NCI-H1694 treated with DMSO at 0.1 percent for 48 hours (cell line): ENCODE results near the gene YTHDF1.
"Not testable (repeated sequence)": the region's sequence is repeated elsewhere in the genome, so short reads cannot be mapped to it uniquely, and the experiment has no call there.

Source experiments
- DNase-seq: peaks from one replicate; lab custom pipeline; 2025; lab: John Stamatoyannopoulos, UW

Gene YTHDF1

DNA sequence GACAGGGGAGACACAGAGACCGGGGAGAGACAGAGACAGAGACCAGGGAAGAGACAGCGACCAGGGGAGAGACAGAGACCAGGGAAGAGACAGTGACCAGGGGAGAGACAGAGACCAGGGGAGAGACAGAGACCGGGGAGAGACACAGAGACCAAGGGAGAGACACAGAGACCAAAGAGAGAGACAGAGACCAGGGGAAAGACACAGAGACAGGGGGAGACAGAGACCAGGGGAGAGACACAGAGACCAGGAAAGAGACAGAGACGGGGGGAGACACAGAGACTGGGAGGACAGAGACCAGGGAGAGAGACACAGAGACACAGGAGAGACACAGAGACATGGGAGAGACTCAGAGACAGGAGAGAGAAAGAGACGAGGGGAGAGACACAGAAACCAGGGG lies 43.9 kb downstream of the YTHDF1 start:
- no peak for DNase-seq

DNA sequence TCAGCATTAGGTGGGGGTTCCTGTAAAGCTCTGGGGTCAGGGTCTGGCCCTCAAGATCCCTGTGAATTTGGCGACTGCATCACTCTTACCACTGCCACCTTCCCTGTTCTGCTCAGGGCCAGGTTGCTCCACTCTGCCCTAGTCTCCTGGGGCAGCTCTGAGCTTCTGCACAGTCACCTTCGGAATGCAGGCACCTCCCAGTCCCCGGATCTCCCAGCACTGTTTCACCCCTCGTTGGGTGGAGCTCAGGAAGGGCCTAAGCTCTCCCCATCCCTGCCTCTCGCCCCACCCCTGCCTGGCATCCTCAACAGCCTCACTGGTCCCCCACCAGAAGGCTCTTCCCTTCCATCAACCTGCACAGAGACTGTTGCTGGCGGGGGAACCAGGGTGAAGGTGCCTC lies 46.2 kb downstream of the YTHDF1 start:
- no peak for DNase-seq

DNA sequence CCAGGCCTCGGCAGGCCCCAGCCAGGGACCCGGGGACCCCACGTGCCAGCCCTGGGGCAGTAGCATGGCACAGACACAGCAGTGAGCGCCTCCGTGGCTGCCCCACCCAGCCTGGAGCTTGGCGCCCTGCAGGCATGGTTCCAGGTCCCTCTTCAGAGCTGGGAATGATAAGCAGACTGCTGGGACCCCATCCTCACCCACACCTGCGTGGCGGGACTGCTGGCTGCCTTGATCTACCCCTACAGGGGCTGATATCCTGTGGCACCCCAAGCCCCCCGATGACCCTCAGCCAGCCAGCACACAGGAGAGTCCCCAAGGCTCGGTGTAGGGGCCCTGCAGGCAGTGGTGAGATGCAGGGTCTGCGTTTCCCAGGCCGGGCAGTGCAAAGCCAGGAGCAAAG lies 47.1 kb downstream of the YTHDF1 start:
- no peak for DNase-seq

DNA sequence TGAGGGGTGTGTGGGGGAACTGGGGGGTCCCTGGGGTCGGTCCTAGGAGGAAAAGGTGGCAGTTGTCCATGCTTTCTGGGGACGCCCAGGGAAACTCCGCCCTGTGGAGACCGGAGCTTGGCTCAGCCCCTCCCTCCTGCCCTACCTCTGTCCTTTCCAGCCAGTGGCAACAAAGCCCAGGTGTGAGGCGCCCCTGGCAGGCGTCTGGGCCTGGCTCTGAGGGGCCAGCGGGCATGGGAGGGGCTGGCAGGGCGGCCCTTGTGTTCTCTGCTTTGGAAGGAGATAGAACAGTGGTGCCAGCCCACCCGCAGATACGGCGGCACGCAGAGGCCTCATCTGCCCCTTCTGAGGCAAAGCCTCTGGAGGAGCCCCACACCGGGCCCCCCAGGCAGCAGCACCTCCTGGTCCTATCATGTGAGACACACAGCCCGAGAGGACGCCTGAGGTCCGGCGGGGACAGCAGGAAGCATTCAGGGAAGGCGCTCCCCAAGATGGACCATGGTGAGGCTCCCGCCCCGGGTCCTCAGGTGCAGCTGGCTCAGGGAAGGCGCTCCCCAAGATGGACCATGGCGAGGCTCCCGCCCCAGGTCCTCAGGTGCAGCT lies 47.9 kb downstream of the YTHDF1 start:
- no peak for DNase-seq

DNA sequence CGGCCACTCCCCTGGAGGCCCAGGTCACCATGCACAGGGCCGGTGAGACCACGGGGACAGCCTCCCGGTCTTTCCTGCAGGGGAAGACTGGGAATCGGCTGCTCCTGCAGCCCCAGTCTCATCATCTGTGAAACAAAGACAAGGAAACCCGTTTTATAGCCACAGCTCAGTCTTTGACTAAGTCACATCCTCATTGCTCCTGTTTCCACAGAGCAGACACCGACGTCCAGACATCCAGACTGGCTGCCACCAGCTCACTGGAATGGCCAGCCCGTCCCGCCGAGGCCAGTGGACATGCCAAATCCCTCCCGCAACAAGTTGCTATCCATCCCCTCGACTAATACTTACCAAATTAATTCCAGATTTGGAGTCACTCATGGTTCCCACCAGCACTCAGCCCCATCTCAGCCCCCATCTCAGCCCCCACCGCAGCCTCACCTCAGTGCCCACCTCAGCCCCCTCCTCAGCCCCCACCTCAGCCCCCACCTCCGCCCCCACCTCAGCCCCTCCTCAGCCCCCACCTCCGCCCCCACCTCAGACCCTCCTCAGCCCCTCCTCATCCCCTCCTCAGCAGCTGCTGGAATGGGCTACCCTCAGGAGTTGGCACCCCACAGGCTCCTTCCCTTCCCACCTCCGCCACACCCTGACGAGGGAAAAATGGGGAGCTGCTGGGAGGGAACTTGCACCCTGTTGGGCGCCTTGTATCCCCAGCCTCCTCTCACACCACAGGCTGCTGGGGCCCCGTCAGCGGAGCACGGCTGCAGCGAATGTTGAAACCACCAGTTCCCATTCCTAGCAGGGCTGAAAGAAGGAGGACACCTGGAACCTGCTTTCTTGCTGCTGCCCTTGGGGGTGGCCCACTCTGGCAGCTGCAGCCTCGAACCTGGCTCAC lies 48.7 kb downstream of the YTHDF1 start:
- no peak for DNase-seq

DNA sequence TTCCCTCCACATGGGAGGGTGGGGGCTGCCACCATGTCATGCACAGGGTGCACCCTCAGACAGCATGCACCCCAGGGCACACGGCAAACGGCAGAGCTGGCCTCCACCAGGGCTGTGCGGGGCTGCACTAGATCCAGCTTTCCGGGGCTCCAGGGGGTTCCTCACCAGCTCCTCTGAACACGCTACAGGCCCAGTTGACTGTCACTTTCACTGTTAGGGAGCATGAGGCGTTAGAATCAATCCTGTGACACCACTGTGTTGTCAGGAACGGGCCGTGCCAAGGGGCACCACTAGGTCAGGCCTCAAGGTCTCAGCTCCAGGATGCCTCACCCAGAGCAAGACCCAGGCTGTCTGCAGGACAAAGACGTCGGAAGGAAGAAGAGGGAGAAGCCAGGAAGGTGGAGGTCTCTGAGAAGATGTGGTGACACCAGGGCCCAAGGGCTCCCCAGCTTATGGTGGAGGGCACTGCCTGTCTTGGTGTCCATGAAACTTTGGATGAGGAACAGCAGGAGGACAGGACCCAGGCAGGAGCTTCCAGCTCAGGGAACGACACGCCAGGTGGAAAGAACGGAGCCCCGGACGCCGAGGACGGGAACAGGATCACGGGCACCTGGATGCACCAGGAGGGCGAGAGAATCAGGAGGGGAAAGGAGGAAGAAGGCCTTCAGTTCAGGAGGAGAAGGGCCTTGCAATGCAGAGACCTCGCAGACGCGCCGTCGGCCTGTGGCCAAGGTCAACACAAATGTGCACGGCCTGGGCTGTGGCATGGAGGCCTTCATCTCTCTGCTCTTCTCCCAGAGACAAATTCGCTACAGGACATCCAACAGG lies 49.5 kb downstream of the YTHDF1 start:
- no peak for DNase-seq

DNA sequence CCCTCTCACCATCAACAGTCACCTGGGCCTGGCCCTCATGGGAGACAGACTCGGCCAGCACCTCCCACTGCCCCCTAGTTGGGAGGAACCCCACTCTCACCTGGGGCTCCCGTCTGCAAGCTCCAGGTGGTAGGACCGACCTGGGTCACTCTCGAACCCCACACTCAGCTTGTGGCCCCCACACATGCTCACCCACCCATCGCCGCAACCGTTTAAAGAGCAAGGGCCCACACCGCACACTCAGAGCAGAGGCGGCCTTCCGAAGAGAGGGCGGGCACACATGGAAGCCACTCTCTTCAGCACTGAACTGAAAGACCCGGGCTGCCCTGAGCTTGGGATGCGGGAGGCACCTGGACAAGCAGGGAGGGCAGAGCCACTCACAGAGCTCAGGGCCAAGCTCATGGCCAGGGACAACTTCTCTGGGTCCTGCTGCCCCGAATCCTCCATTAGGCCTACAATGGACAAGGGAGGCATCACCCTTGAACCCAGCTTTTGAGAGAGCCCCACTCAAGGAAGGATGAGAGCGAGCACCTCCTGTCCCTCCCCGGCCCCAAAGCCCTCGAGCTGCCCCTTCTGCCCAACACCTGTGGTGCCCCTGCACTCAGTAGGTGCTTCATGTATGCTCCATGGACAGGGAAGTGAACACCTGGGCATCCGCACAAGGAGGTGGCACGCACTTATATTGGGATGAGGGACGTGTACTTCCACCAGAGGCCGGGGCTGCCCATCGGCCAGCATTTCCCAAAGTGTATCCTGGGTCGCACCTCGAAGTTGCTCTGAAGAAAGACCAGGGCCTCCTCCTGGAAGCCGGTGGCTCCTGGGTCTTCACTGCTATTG lies 50.4 kb downstream of the YTHDF1 start:
- no peak for DNase-seq

DNA sequence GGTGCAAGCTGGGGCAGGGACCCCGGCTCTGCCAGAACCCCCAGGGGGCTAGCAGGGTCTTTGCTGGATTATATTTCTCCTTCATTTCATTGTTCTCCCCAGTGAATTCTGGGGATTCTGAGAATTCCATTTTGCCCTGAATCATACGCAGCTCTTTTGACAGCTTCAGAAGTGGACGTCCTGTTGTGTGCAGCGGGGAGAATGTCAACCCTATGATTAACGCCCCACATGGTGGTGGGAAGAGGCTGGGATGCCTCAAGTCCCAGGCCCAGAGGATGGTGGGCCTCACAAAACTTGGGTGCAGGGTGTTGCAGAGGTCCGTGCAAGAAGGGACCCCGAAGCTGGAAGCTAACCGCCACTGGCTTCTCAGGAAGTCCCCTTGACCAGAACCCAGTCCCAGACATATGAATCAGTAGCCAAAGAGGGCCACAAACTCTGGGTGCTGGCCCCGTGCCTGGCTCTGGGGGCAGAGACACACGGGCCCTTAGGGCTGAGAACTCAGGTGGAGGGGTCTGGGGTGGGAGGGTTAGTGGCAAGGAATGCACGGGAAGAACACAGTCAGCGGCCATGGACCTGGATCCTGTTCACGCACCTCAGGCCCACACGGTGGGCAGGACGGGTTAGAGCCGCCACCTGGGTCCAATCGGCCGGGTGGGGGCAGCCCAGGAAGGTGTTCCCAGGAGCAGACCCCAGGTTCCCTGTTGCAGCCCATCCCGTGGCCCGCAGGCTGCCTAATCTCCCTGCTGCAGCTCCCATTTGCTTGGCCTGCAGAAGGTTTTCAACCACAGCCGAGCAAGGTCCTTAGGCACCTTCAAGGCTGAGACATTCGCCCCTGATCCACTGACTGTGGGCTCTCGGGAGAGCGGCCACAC lies 51.2 kb downstream of the YTHDF1 start:
- DNase-seq: no peak

DNA sequence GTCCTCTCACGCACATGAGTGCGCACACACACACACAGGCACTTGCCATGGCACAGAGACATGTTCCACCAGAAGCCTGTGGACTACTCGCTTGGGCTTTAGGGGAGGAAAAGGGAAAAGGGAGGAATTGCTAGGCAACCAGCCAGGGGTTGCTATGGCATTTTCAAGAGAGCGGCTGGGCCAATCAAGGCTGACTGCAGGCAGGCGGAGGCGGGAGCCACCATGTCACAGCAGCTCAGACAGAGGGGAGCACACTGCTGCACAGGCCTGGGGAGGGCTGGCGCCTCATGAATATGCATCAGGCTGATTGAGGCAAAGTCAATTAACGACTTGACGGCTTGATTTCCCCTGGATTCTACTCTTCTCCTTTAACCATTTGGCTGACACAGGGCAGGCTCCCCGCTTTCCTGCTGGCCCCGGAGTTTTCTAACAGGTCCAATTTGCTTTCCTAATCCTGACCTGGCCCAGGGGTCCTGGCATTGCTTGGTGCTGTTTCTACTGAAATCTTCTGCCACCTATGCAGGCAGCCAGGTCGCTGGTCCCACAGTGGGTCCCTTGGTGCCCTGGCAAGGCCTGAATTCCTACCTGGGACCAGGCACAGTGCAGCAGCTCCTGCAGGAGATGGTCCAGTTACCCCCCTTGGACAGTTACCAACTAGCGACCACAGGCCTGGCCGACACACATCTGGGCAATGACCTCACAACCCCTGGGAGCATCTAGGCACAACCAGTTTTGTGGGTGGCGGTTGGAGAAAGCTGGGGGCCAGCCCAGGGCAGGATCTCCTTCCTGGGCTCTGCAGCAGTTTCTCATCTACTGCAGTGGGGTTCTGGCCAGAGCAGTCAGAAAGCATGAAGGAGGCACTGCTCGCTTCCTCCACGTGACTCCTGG lies 52.1 kb downstream of the YTHDF1 start:
- DNase-seq: no peak

DNA sequence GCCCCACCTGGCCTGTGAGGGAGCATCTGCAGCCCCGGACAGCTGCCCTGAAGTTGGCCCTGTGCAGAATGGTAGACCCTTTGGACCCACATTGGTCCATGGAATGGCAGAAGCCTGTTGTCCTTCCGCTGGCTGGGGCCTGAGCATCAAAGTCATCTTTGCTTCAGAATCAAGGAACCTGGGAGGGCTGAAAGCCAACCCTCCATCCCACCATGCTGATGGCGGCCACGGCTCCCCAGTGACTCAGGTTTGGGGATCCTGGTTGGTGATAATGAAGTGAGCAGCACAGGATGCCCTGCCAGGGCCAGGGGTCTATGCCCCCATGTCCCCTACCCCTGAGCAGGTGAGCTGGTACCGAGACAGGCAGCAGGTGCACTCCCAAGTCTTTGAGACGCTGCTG lies 52.8 kb downstream of the YTHDF1 start:
- DNase-seq: no peak

DNA sequence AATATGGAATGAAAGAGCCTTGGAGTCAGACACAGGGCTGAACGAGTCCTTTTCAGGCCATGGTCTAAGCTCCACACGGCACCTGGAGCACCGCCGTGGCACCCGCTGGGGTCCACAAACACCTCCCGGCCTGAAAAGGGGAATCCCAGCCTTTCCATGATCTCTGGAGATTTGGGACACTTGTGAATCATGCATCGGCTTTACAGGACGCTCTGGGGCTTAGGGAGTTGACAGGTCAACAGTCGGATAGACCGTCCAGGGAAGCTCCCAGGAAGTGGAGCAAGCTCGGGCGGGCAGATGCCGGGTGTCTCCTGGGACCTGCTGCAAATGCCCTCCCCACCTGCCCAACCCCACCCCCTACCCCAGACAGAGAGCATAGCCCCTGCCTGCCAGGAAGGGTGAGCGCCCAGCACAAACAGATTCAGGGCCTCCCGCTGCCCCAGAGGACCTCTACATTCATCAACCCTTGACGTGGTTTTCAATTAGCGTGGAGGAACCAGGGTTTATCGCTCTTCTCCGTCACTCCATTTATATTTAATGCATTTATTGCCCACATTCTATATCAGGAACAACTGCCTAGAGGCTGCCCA lies 53.6 kb downstream of the YTHDF1 start:
- DNase-seq: no peak

DNA sequence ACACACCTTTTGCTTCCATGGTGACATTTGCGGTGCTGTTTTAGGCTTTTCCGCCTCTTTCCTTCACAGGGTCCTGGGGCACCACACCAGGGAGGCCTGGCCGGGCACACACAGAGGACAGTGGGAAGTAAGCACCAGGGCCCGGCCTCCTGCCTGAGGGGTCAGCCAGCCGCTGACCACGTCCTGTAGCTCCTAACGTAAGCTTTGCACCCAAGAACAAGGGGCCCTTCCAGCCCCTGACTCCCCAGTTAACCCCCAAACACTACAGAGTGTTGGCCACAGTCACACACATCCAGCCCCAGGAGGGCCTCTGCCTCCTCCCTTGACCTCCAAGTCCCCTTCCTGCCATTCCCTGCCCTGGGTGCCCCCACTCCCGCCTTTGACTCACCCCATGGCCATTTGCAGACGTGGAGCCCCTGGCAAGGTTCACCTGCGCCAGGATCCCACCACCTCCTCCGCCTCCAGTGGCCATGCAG lies 54.7 kb downstream of the YTHDF1 start:
- no peak for DNase-seq

DNA sequence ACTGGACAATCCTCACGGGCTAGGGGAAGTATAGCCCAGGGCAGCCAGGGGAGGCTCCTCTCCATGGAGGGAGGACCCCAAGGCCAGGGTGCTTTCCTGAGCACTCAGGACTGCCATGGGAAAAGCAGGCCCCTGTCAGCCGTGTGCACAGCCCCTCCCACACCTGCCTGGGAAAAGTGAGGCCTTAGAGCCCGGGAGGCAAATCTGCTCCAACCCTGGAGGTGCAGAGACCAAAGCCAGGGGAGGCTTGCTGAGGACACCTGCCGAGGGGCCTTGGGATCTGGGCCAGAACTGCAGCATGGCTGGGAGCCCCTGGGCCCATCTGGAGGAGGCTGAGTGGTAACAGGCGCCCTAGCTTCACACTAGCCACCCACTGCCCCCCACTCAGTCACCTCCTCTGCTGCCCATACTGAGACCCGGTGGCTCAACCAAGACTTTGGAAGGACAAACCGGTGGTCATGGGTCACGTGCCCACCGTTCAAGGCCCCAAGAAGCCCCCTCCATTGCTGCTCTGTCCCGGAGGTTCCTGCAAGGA lies 55.2 kb downstream of the YTHDF1 start:
- no peak for DNase-seq

DNA sequence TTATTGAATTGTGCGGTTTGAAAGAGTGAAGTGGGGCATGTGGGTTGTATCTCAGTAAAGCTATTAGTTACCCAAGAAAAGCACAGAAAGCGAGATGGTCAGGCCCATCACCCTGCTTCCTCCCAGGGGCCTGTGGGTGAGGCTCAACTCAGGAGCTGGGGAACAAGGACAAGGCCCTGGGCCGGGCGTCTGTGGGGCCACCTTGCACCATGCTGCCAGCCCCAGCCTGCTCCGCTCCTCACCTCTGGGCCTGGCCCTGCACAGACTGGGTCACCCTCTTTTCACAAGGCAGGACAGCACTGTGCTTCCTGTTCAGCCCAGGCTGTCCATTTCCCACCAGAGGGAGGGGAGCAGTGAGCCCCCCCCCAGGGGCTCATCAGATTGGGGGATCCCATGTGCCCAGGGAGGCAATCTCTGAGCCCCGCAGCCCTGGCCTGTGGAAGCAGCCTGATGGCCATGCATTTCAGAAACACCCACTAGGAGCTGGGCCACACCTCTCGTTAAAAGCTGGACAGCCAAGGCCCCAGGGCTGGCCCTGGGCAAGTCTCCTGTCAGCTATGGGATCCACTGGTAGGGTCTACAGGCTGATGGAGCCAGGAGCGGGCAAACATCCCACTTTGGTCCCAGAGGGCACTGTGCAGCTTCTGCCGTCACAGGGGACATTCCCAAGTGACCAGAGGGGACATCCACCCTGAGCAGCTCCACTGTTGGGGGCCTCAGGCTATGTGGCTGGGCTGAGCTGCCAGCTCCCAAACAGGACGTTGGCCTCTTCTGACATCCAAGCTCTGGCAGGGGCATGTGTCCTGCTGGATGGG lies 55.9 kb downstream of the YTHDF1 start:
- DNase-seq: no peak

DNA sequence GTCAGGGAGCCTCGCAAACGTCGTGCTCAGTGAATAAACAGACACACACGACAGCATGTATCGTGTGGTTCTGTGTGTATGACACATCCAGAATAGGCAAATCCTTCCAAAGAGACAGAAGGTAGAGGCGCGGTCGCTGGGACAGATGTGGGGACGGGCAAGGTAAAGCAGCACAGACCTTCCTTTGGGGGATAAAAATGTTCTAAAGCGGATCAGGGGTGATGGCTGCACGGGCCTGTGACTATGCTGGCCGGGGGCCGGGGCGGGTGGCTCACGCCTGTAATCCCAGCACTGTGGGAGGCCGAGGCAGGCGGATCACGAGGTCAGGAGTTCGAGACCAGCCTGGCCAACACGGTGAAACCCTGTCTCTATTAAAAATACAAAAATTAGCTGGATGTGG lies 56.7 kb downstream of the YTHDF1 start:
- DNase-seq: not testable (repeated sequence)

DNA sequence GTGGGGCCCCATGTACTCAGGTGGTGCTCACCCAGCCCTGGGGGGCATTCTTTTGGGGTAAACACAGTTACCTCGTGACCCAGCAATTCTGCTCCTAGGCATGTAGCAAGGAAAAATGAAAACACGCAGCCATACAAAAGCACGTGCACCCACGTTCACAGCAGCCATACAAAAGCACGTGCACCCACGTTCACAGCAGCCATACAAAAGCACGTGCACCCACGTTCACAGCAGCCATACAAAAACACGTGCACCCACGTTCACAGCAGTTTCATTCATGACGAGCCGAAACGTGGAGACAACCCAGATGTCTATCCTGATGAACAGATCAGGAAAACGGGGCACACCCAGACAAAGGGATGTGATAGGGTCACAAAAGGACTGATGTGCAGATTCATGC lies 57.1 kb downstream of the YTHDF1 start:
- no peak for DNase-seq

DNA sequence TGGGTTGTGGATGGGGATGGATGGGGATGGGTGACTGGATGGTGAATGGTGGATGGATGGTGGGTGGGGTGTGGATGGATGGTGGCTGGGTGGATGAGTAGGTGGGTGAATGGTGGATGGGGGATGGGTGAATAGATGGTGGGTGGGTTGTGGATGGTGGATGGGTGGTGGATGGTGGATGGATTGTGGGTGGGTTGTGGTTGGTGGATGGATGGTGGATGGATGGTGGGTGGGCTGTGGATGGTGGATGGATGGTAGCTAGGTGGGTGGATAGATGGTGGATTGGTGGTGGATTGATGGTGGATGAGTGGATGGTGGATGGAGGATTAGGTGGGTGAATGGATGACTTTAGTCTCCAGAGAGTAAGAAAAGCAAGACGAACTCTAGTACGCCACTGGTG lies 57.6 kb downstream of the YTHDF1 start:
- no peak for DNase-seq

DNA sequence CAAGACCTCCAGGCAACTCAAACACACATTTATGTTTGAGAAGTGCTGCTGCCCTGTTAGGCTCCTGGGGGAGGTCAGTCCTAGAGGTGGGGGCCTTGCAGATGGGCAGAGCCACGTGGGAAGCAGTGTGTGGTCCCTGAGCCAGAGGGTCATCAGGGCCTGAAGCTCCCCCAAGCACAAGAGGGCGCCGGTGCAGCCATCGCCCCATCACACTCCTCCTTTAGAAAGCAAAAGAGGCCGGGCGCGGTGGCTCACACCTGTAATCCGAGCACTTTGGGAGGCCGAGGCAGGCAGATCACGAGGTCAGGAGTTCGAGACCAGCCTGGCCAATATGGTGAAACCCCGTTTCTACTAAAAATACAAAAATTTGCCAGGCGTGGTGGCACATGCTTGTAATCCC lies 58.5 kb downstream of the YTHDF1 start:
- not testable (repeated sequence) for DNase-seq
